A549 (cell line): Measurements from ENCODE around the gene NTHL1. TPM values are rescaled to one million over a fixed set of nuclear protein-coding genes. Genes with fewer than 3 reads are reported as not detected.

ENCODE experiments used
- ATAC-seq, 2 experiments: fragments of 200-7000 bp in 1 of 2; fragments of >200 bp in 1 of 2; cut with Nextera tagmentation in 1 of 2; cut with Tn5 transposase in 1 of 2; 3 replicates each; pipeline versions ENCODE4 v1.8.0 to v1.9.1; 2018 to 2020; ENCODE audit warnings: mild to moderate bottlenecking in 1 of 2, moderate library complexity in 1 of 2
- CTCF ChIA-PET: fragments of 300-600 bp; sonication (Branson Sonifier 250); formaldehyde crosslinking; extraction: SDS; loops from one replicate; lab custom pipeline; 2021; ENCODE audit warnings: antibody characterized with exemption, inconsistent platforms; lab: Yijun Ruan, JAX
- POLR2A ChIA-PET: fragments of 350-600 bp; formaldehyde crosslinking; extraction: SDS; loops from one replicate; lab custom pipeline; 2021; ENCODE audit warnings: antibody characterized with exemption, inconsistent platforms; lab: Yijun Ruan, JAX
- DNase-seq, 2 experiments: peaks; one replicate each; pipeline versions ENCODE4 v3.0.0 to v3.0.0-alpha.2; 2011 to 2016; ENCODE audit warnings: low read depth in 1 of 2, low spot score in 1 of 2
- FAIRE-seq: peaks from 2 replicates; lab custom pipeline; 2011; peaks lifted over from hg19 to GRCh38; lab: Jason Lieb, UNC
- H3K27ac ChIP-seq, 2 experiments: fragments of >200 bp; sonication (Bioruptor Twin); formaldehyde crosslinking; 3 replicates each; pipeline ENCODE4 v1.5.1; 2016 to 2017
- H3K4me1 ChIP-seq: fragments of >200 bp; sonication (Bioruptor Twin); formaldehyde crosslinking; 3 replicates; pipeline ENCODE4 v1.6.1; 2016
- H3K4me2 ChIP-seq: fragments of >200 bp; sonication (Bioruptor Twin); formaldehyde crosslinking; 3 replicates; pipeline ENCODE4 v1.6.1; 2016
- H3K4me3 ChIP-seq: fragments of >200 bp; sonication (Bioruptor Twin); formaldehyde crosslinking; 3 replicates; pipeline ENCODE4 v1.5.1; 2016
- H3K9me3 ChIP-seq: fragments of >200 bp; sonication (Bioruptor Twin); formaldehyde crosslinking; 3 replicates; pipeline ENCODE4 v1.6.1; 2016
- CBX8 ChIP-seq: fragments of 200-600 bp; sonication (generic); IDR thresholded peaks from 2 replicates; pipeline ENCODE4 v1.6.1; 2016
- CHD2 ChIP-seq: fragments of 150-350 bp; IDR thresholded peaks from 2 replicates; pipeline ENCODE4 v1.6.1; 2014; ENCODE audit warnings: low read length; ENCODE audit not compliant: partially characterized antibody
- EHMT2 ChIP-seq: fragments of 200-600 bp; sonication (generic); IDR thresholded peaks from 2 replicates; pipeline ENCODE4 v1.6.1; 2016; ENCODE audit warnings: antibody characterized with exemption, low read depth, mild to moderate bottlenecking, moderate library complexity
- ESRRA ChIP-seq: fragments of 150-350 bp; IDR thresholded peaks from 2 replicates; pipeline ENCODE4 v1.6.1; 2014; ENCODE audit warnings: mild to moderate bottlenecking, low read length, borderline replicate concordance
- FOSB ChIP-seq: fragments of 250-450 bp; sonication (Bioruptor Pico); IDR thresholded peaks from 2 replicates; pipeline ENCODE4 v1.5.0; 2020; ENCODE audit warnings: mild to moderate bottlenecking, moderate library complexity
- FOSL2 ChIP-seq, 2 experiments: fragments of 450-650 bp in 1 of 2; fragments of >200 bp in 1 of 2; sonication (Bioruptor Twin) in 1 of 2; formaldehyde crosslinking; IDR thresholded peaks; 2 replicates each; pipeline versions ENCODE4 v1.5.0 to v1.6.1; 2016 to 2020; ENCODE audit warnings: mild to moderate bottlenecking in 1 of 2, moderate library complexity in 1 of 2
- FOXS1 ChIP-seq: fragments of 250-450 bp; sonication (Bioruptor Pico); IDR thresholded peaks from 2 replicates; pipeline ENCODE4 v1.5.0; 2020; ENCODE audit warnings: mild to moderate bottlenecking, moderate library complexity
- HOXB13 ChIP-seq: fragments of 250-450 bp; sonication (Bioruptor Pico); IDR thresholded peaks from 2 replicates; pipeline ENCODE4 v1.5.0; 2020; ENCODE audit warnings: low read depth, mild to moderate bottlenecking, moderate library complexity
- MAZ ChIP-seq: fragments of 150-350 bp; IDR thresholded peaks from 2 replicates; pipeline ENCODE4 v1.6.1; 2014; ENCODE audit warnings: antibody characterized with exemption, low read depth, low read length, borderline replicate concordance
- NPAS2 ChIP-seq: fragments of 250-450 bp; sonication (Bioruptor Pico); IDR thresholded peaks from 2 replicates; pipeline ENCODE4 v1.8.0; 2022; ENCODE audit warnings: mild to moderate bottlenecking, moderate library complexity, borderline replicate concordance
- NR3C1 ChIP-seq: fragments of >200 bp; sonication (Bioruptor Twin); formaldehyde crosslinking; IDR thresholded peaks from 3 replicates; pipeline ENCODE4 v1.6.1; 2017
- RAD21 ChIP-seq, 2 experiments: fragments of >200 bp in 1 of 2; sonication (Bioruptor Twin) in 1 of 2; formaldehyde crosslinking in 1 of 2; IDR thresholded peaks in 1 of 2; conservative IDR thresholded peaks in 1 of 2; 2 replicates in 1 of 2; 3 replicates in 1 of 2; pipeline ENCODE4 v1.6.1; 2012 to 2018; ENCODE audit warnings: inconsistent platforms in 1 of 2
- RARB ChIP-seq: fragments of 250-450 bp; sonication (Bioruptor Pico); IDR thresholded peaks from 2 replicates; pipeline ENCODE4 v1.8.0; 2021; ENCODE audit warnings: mild to moderate bottlenecking, moderate library complexity
- RFX5 ChIP-seq: fragments of 450-650 bp; IDR thresholded peaks from 2 replicates; pipeline ENCODE4 v1.7.1; 2014; ENCODE audit warnings: antibody characterized with exemption, mild to moderate bottlenecking, moderate library complexity
- RNF2 ChIP-seq: fragments of 200-600 bp; sonication (generic); IDR thresholded peaks from 2 replicates; pipeline ENCODE4 v1.6.1; 2016; ENCODE audit warnings: low read depth, mild to moderate bottlenecking, antibody characterized with exemption, moderate library complexity, borderline replicate concordance
- SREBF2 ChIP-seq: fragments of 450-650 bp; IDR thresholded peaks from 2 replicates; pipeline ENCODE4 v1.6.1; 2014; ENCODE audit warnings: mild to moderate bottlenecking, moderate library complexity
- ZFP36 ChIP-seq: fragments of 450-650 bp; IDR thresholded peaks from 2 replicates; pipeline ENCODE4 v1.6.1; 2014; ENCODE audit warnings: borderline replicate concordance; ENCODE audit not compliant: partially characterized antibody
- WGBS: methylation state at CpG from one replicate; pipeline ENCODE4 v1.1.6; 2017; ENCODE audit errors: missing lambda C conversion rate; 5-methylcytosine and 5-hydroxymethylcytosine counted together
- polyA plus RNA-seq, 4 experiments: library from polyadenylated mRNA; depleted of rRNA in 3 of 4; stranded (reverse); fragments of >200 nt; fragmentation: RNase III in 1 of 4; extraction: RNeasy Plus Mini Kit Qiagen cat#74134 plus additional on column Dnase treatment in 1 of 4; gene quantifications; 2 replicates in 3 of 4; 3 replicates in 1 of 4; pipeline ENCODE4 v1.2.3, GENCODE V29; 2011 to 2017
- TF ChIP-seq, protein P1 (sequence below): fragments of >200 bp; sonication (Bioruptor Twin); formaldehyde crosslinking; IDR thresholded peaks from 2 replicates; pipeline ENCODE4 v1.6.1; 2016
- TF ChIP-seq, protein P2 (sequence below): IDR thresholded peaks from 2 replicates; pipeline ENCODE4 v1.6.1; 2012
- TF ChIP-seq, protein P3 (sequence below): fragments of >200 bp; sonication (Bioruptor Twin); formaldehyde crosslinking; IDR thresholded peaks from 3 replicates; pipeline ENCODE4 v1.6.1; 2016

NTHL1 gene
- polyA plus RNA-seq, 2 of the 4 experiments (the other 2 are of a cell fraction): 28.8 to 42.3 TPM

DNA sequence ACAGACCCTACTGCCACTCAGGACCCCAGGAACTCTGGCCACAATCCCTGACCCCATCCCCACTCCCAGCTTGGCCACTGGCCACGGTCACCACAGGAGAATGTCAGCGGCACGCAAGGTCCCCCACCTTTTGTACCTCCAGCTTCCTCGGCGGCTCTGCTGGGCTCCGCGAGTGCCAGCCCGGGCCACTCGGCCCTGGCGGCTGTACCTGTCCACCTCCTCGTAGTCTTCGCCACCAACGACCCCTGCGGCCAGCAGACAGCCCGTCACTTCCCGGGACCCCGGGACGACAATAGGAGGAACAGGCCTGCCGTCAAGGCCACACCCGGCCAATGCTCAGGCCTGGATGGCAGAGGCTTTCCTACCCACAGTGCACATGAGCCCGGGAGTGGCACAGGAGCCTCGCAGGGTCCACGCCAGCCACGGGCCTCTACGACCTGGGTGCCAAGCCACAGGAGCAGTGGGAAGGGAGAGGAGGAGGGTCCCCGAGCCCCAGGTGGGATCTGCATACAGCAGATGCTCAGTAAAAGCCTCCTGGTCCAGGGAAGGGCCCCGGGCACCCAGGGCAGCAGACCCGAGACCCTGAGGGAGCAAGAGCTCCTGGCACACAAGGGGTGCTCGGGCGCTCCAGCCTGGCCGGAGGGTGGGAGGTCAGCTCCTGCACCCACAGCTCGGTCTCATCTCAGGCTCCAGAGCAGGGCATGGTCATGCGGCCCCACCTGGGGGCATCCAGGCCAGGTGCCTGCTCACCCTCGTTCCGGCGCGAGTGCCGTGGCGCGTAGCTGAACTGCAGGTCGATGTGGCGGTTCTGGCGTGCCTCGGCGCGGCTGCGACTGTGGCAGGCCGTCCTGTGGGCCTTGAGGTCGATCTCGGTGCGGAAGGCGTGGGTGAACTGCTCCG, 45.9 kb downstream of the NTHL1 start:
- Histone ChIP-seq H3K27ac (no peak overlapping the region), H3K4me2 (no peak overlapping the region), H3K9me3 (no peaks in the 10 kb centered on the region), H3K4me3 (no peak overlapping the region), H3K4me1 (peaks cover 53% of the 10 kb centered on the region)
- TF ChIP-seq RAD21 (conservative IDR thresholded peaks at IDR 0.05 in 1 of 2, IDR thresholded peaks at IDR 0.05 in 1 of 2) (no peak), EHMT2 (no peak), NR3C1 (no peak), FOXS1 (CRISPR knock-in tag) (no peak), CHD2 (no peak), NPAS2 (CRISPR knock-in tag) (no peak), RFX5 (no peak), FOSB (CRISPR knock-in tag) (no peak), ZFP36 (no peak), SREBF2 (no peak), CBX8 (no peak), MAZ (no peak), ESRRA (no peak), HOXB13 (no peak), RNF2 (no peak)
- TF ChIP-seq, protein P1, sequence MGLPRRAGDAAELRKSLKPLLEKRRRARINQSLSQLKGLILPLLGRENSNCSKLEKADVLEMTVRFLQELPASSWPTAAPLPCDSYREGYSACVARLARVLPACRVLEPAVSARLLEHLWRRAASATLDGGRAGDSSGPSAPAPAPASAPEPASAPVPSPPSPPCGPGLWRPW: no peak
- TF ChIP-seq, protein P2, sequence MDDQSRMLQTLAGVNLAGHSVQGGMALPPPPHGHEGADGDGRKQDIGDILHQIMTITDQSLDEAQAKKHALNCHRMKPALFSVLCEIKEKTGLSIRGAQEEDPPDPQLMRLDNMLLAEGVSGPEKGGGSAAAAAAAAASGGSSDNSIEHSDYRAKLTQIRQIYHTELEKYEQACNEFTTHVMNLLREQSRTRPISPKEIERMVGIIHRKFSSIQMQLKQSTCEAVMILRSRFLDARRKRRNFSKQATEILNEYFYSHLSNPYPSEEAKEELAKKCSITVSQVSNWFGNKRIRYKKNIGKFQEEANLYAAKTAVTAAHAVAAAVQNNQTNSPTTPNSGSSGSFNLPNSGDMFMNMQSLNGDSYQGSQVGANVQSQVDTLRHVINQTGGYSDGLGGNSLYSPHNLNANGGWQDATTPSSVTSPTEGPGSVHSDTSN: no peak
- TF ChIP-seq, protein P3, sequence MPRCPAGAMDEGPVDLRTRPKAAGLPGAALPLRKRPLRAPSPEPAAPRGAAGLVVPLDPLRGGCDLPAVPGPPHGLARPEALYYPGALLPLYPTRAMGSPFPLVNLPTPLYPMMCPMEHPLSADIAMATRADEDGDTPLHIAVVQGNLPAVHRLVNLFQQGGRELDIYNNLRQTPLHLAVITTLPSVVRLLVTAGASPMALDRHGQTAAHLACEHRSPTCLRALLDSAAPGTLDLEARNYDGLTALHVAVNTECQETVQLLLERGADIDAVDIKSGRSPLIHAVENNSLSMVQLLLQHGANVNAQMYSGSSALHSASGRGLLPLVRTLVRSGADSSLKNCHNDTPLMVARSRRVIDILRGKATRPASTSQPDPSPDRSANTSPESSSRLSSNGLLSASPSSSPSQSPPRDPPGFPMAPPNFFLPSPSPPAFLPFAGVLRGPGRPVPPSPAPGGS: no peak
- FAIRE-seq: no peak
- no peak for DNase-seq
- POLR2A ChIA-PET: no interaction called here
- CTCF ChIA-PET: interaction anchor here (0.9 to 11.3 kb wide), 8 partner anchors 13 to 144 kb away, joined by 3 to 196 read pairs (median 10); partner anchors contain the start of genes GFER, NOXO1, RAB26 and SYNGR3
- WGBS: 92% methylated on average over 25 of the region's 53 CpGs
- ATAC-seq: no peak

GRCh38 chr16:2001035-2001434, 46.6 kb downstream of the NTHL1 start:
- no peak for DNase-seq
- Histone ChIP-seq H3K4me1 (peaks cover 53% of the 10 kb centered on the region), H3K9me3 (no peaks in the 10 kb centered on the region), H3K4me2 (no peak overlapping the region), H3K27ac (no peak overlapping the region), H3K4me3 (no peak overlapping the region)
- POLR2A ChIA-PET: no interaction called here
- WGBS: 96% methylated on average over 18 of the region's 19 CpGs
- CTCF ChIA-PET: interaction anchor here (0.9 to 11.3 kb wide), 4 partner anchors 12 to 139 kb away, joined by 3 to 196 read pairs (median 42); partner anchors contain the start of genes GFER, NOXO1 and SYNGR3
- no peak for FAIRE-seq
- TF ChIP-seq FOSL2 (IDR thresholded peaks at IDR 0.05): no peak
- no peak for TF ChIP-seq FOSL2 (CRISPR knock-in tag; IDR thresholded peaks at IDR 0.05)
- TF ChIP-seq RARB (CRISPR knock-in tag): no peak
- no peak for ATAC-seq
